ENCODE measurements around the gene ZNF223.

DNA sequence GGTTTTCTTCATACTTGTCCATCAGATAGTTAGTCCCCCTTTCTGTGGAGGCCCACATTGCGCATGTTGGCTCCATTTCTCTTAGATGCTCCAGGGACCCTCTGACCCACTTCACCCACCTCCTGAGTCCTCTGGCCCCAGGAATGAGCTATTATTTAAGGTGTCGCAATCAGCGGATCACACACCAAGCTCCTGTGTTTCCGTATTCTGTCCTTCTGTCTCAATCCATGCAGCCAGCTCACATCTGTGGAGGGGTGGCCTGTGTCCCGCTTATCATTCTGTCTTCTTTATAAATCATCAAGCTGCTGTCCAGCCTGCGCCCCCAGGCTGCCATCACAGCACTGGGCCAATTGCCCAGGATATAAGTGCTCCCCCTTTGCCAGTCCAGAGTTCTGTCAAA is 44.4 kb upstream of the ZNF223 start:
- TF ChIP-seq, protein P1, sequence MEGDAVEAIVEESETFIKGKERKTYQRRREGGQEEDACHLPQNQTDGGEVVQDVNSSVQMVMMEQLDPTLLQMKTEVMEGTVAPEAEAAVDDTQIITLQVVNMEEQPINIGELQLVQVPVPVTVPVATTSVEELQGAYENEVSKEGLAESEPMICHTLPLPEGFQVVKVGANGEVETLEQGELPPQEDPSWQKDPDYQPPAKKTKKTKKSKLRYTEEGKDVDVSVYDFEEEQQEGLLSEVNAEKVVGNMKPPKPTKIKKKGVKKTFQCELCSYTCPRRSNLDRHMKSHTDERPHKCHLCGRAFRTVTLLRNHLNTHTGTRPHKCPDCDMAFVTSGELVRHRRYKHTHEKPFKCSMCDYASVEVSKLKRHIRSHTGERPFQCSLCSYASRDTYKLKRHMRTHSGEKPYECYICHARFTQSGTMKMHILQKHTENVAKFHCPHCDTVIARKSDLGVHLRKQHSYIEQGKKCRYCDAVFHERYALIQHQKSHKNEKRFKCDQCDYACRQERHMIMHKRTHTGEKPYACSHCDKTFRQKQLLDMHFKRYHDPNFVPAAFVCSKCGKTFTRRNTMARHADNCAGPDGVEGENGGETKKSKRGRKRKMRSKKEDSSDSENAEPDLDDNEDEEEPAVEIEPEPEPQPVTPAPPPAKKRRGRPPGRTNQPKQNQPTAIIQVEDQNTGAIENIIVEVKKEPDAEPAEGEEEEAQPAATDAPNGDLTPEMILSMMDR (IDR thresholded peaks at IDR 0.05 in 8 of 11, conservative IDR thresholded peaks at IDR 0.05 in 3 of 11): no peak
- TF ChIP-seq POLR2AphosphoS5 (IDR thresholded peaks at IDR 0.05): no peak

Data from spleen (tissue), 7 donors.